Liver (tissue), 9 donors: Measurements from ENCODE around the gene CPNE5. TPM values are rescaled to one million over a fixed set of nuclear protein-coding genes. Genes with fewer than 3 reads are reported as not detected.
A peak's percentile ranks its signal among the peaks of the same experiment; 100 is the strongest.

Source experiments
- DNase-seq: peaks from one replicate; pipeline ENCODE4 v3.0.0-alpha.2; 2017; ENCODE audit warnings: low spot score
- H3K27ac ChIP-seq, 2 donors: one replicate each; pipeline ENCODE4 v1.7.0; 2013; ENCODE audit warnings: inconsistent platforms in 2 of 2, low read length in 2 of 2, control low read depth in 1 of 2, low read depth in 1 of 2, mild to moderate bottlenecking in 1 of 2
- H3K27me3 ChIP-seq, 4 donors: one replicate each; pipeline versions ENCODE4 v1.6.1 to v1.7.0; 2013; ENCODE audit warnings: low read length in 3 of 4, inconsistent platforms in 1 of 4, mild to moderate bottlenecking in 1 of 4, moderate library complexity in 1 of 4; ENCODE audit not compliant: control insufficient read depth in 4 of 4, insufficient read depth in 4 of 4
- H3K36me3 ChIP-seq, 4 donors: one replicate each; pipeline versions ENCODE4 v1.6.1 to v1.7.0; 2013; ENCODE audit warnings: low read length in 3 of 4, mild to moderate bottlenecking in 3 of 4, low read depth in 1 of 4, moderate library complexity in 1 of 4; ENCODE audit not compliant: control insufficient read depth in 4 of 4, insufficient read depth in 3 of 4
- H3K4me1 ChIP-seq, 4 donors: one replicate each; pipeline versions ENCODE4 v1.6.1 to v1.7.0; 2013; ENCODE audit warnings: low read length in 3 of 4, mild to moderate bottlenecking in 3 of 4, moderate library complexity in 1 of 4; ENCODE audit not compliant: control insufficient read depth in 4 of 4, insufficient read depth in 4 of 4
- H3K4me3 ChIP-seq, 3 donors: one replicate each; pipeline versions ENCODE4 v1.6.1 to v1.7.0; 2013; ENCODE audit warnings: low read length in 3 of 3, control low read depth in 1 of 3, low read depth in 1 of 3, mild to moderate bottlenecking in 1 of 3
- H3K9ac ChIP-seq, 2 donors: one replicate each; pipeline ENCODE4 v1.7.0; 2013; ENCODE audit warnings: low read length in 2 of 2, mild to moderate bottlenecking in 2 of 2, moderate library complexity in 2 of 2, control low read depth in 1 of 2, low read depth in 1 of 2
- H3K9me3 ChIP-seq, 4 donors: one replicate each; pipeline versions ENCODE4 v1.6.1 to v1.7.0; 2013; ENCODE audit warnings: low read length in 3 of 4; ENCODE audit not compliant: control insufficient read depth in 4 of 4
- ATF3 ChIP-seq: IDR thresholded peaks from 2 replicates; pipeline ENCODE4 v1.6.1; 2016; ENCODE audit warnings: antibody characterized with exemption
- FOXA1 ChIP-seq: IDR thresholded peaks from 2 replicates; pipeline ENCODE4 v1.6.1; 2016; ENCODE audit warnings: antibody characterized with exemption
- FOXA2 ChIP-seq: IDR thresholded peaks from 2 replicates; pipeline ENCODE4 v1.6.1; 2016; ENCODE audit warnings: antibody characterized with exemption
- GABPA ChIP-seq, 2 donors: IDR thresholded peaks in 1 of 2; conservative IDR thresholded peaks in 1 of 2; 2 replicates each; pipeline ENCODE4 v1.6.1; 2016; ENCODE audit warnings: antibody characterized with exemption in 2 of 2, mild to moderate bottlenecking in 1 of 2, moderate library complexity in 1 of 2
- MAX ChIP-seq: IDR thresholded peaks from 2 replicates; pipeline ENCODE4 v1.6.1; 2016; ENCODE audit warnings: antibody characterized with exemption
- NR2F2 ChIP-seq: IDR thresholded peaks from 2 replicates; pipeline ENCODE4 v1.6.1; 2016; ENCODE audit warnings: antibody characterized with exemption
- RAD21 ChIP-seq, 2 donors: IDR thresholded peaks; 2 replicates each; pipeline ENCODE4 v1.6.1; 2016; ENCODE audit warnings: antibody characterized with exemption in 2 of 2, mild to moderate bottlenecking in 2 of 2
- REST ChIP-seq: IDR thresholded peaks from 2 replicates; pipeline ENCODE4 v1.6.1; 2016; ENCODE audit warnings: antibody characterized with exemption, mild to moderate bottlenecking
- RXRA ChIP-seq, 2 donors: IDR thresholded peaks; 2 replicates each; pipeline ENCODE4 v1.6.1; 2017 to 2018; ENCODE audit warnings: antibody characterized with exemption in 2 of 2, mild to moderate bottlenecking in 1 of 2
- YY1 ChIP-seq: IDR thresholded peaks from 2 replicates; pipeline ENCODE4 v1.6.1; 2016; ENCODE audit warnings: antibody characterized with exemption, mild to moderate bottlenecking
- ZBTB33 ChIP-seq: IDR thresholded peaks from 2 replicates; pipeline ENCODE4 v1.6.1; 2016; ENCODE audit warnings: antibody characterized with exemption
- WGBS: extraction: QIAGEN DNeasy Blood & Tissue Kit; methylation state at CpG from one replicate; pipeline ENCODE4 v1.1.7; 2013; 5-methylcytosine and 5-hydroxymethylcytosine counted together
- polyA plus RNA-seq, 2 donors: library from polyadenylated mRNA; stranded (reverse) in 1 of 2; unstranded in 1 of 2; fragments of 200-250 nt in 1 of 2; fragments of >200 nt in 1 of 2; fragmentation: Nextera tagmentation in 1 of 2; extraction: Ambion mirVana in 1 of 2; gene quantifications; one replicate each; pipeline versions ENCODE4 v1.2.1 to v1.2.3, GENCODE V29; 2013 to 2015
- total RNA-seq, 2 donors: library from RNA; depleted of rRNA; stranded (reverse); fragments of >200 nt; gene quantifications; one replicate each; pipeline ENCODE4 v1.2.3, GENCODE V29; 2014
- donor health status: healthy.
- donor health status: healthy.
- donor health status: healthy.
- donor health status: healthy.
- donor health status: healthy.

The CPNE5 gene
- total and polyA plus RNA-seq, 4 donors, result 0.24 to 1.1 (median 0.44) TPM

GRCh38 chr6:36856277-36856676, 17.0 kb upstream of the CPNE5 start:
- no peak for DNase-seq
- Histone ChIP-seq H3K36me3 (peaks cover 2 to 8% (median 7%) of the 10 kb centered on the region in 4 donors), H3K27ac (no peak overlapping the region), H3K9me3 (no peaks in the 10 kb centered on the region), H3K9ac (no peak overlapping the region), H3K27me3 (no peaks in the 10 kb centered on the region), H3K4me1 (peaks cover 0 to 18% (median 8%) of the 10 kb centered on the region in 4 donors), H3K4me3 (no peak overlapping the region)
- TF ChIP-seq ZBTB33 (no peak), FOXA2 (no peak), MAX (no peak), RAD21 (IDR thresholded peaks at IDR 0.05) (no peak)
- WGBS, result 71% methylated on average over 8 of the region's 8 CpGs

GRCh38 chr6:36855750-36856149, 16.5 kb upstream of the CPNE5 start:
- Histone ChIP-seq H3K9ac (no peak overlapping the region), H3K36me3 (peaks cover 2 to 8% (median 7%) of the 10 kb centered on the region in 4 donors), H3K27ac (no peak overlapping the region), H3K4me1 (peaks cover 0 to 18% (median 8%) of the 10 kb centered on the region in 4 donors), H3K4me3 (no peak overlapping the region), H3K9me3 (no peaks in the 10 kb centered on the region), H3K27me3 (no peaks in the 10 kb centered on the region)
- 96% methylated on average over 10 of the region's 10 CpGs for WGBS
- DNase-seq, result no peak
- TF ChIP-seq ATF3 (no peak), REST (no peak), FOXA1 (no peak), YY1 (no peak), NR2F2 (no peak), ZBTB33 (no peak)

GRCh38 chr6:36853325-36853724, 14.1 kb upstream of the CPNE5 start:
- WGBS, result 84% methylated on average over 5 of the region's 5 CpGs
- peaks cover 0 to 15% (median 8%) of the 10 kb centered on the region in 4 donors for H3K4me1 ChIP-seq
- TF ChIP-seq RXRA (IDR thresholded peaks at IDR 0.05), result no peak
- TF ChIP-seq GABPA (IDR thresholded peaks at IDR 0.05 in 1 of 2, conservative IDR thresholded peaks at IDR 0.05 in 1 of 2), result peak; percentile 34 to 73
- H3K9ac ChIP-seq, result no peak overlapping the region
- no peaks in the 10 kb centered on the region for H3K27me3 ChIP-seq
- no peak for DNase-seq
- H3K27ac ChIP-seq, result peak overlapping the region in 1 of 2 donors; percentile 29
- H3K36me3 ChIP-seq, result peaks cover 2 to 8% (median 7%) of the 10 kb centered on the region in 4 donors
- no peaks in the 10 kb centered on the region for H3K9me3 ChIP-seq
- H3K4me3 ChIP-seq, result no peak overlapping the region
